A549 (cell line): ENCODE results near the gene PAGR1.

Experiments
- HEYL ChIP-seq: fragments of 250-450 bp; sonication (Bioruptor Pico); IDR thresholded peaks from 2 replicates; pipeline ENCODE4 v1.8.0; 2021; ENCODE audit warnings: mild to moderate bottlenecking, moderate library complexity
- RFX5 ChIP-seq: fragments of 450-650 bp; IDR thresholded peaks from 2 replicates; pipeline ENCODE4 v1.7.1; 2014; ENCODE audit warnings: antibody characterized with exemption, mild to moderate bottlenecking, moderate library complexity

- TF ChIP-seq RFX5 (no peak), HEYL (CRISPR knock-in tag) (no peak)
Measured at GRCh38 chr16:29858974-29859373, 43.0 kb downstream of the PAGR1 start.
